BJ (cell line): Measurements from ENCODE around the gene DNAAF8. TPM values are rescaled to one million over a fixed set of nuclear protein-coding genes. Genes with fewer than 3 reads are reported as not detected.

Experiments
- CTCF ChIA-PET: fragments of 350-600 bp; formaldehyde crosslinking; extraction: SDS; loops from one replicate; lab custom pipeline; 2021; ENCODE audit warnings: antibody characterized with exemption, inconsistent platforms; lab: Yijun Ruan, JAX
- POLR2A ChIA-PET: fragments of 300-600 bp; sonication (Branson Sonifier 250); formaldehyde crosslinking; extraction: SDS; loops from one replicate; lab custom pipeline; 2021; ENCODE audit warnings: antibody characterized with exemption; lab: Charles Lee
- DNase-seq: peaks from one replicate; pipeline ENCODE4 v3.0.0-alpha.2; 2011; ENCODE audit warnings: low read depth
- H3K27me3 ChIP-seq: 2 replicates; pipeline ENCODE4 v1.6.0; 2011; ENCODE audit warnings: low read length; ENCODE audit not compliant: control insufficient read depth, insufficient read depth
- H3K36me3 ChIP-seq: 2 replicates; pipeline ENCODE4 v1.5.1; 2011; ENCODE audit warnings: low read length; ENCODE audit not compliant: control insufficient read depth, insufficient read depth
- H3K4me3 ChIP-seq: 2 replicates; pipeline ENCODE4 v1.5.1; 2011; ENCODE audit warnings: low read depth, mild to moderate bottlenecking, control low read depth, low read length
- polyA plus RNA-seq: library from polyadenylated mRNA; depleted of rRNA; stranded (reverse); fragments of >200 nt; gene quantifications from 2 replicates; pipeline ENCODE4 v1.2.3, GENCODE V29; 2011
- TF ChIP-seq, protein P1 (sequence below): IDR thresholded peaks from 2 replicates; pipeline ENCODE4 v1.5.1; 2011; ENCODE audit warnings: low read depth, mild to moderate bottlenecking, control low read depth, inconsistent platforms, low read length, moderate library complexity; ENCODE audit not compliant: insufficient read depth

Gene DNAAF8
- polyA plus RNA-seq, 1 experiment = 2.2 TPM

DNA sequence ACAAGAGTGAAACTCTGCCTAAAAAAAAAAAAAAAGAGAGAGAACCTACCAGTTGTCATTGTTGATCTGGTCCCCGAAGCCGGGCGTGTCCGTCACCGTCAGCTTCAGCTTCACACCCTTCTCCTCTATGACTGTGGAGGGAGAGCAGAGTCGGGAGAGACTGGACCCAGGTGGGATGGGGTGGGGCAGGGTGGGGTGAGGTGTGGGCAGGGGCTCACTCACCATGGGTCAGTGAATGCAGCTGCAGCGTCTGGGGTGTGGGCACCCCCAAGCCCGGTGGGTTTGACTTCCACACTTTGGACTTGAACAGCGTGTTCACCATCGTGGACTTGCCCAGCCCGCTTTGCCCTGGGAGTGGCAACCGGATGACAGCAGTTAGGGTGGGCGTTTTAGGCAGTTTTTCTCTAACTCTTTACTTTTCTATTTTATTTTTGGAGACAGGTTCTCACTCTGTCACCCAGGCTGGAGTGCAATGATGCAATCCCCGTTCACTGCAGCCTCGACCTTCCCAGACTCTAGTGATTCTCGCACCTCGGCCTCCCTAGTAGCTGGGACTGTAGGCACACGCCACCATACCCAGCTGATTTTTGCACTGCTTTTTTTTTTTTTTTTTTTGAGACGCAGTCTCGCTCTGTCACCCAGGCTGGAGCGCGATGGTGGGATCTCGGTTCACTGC lies 51.6 kb downstream of the DNAAF8 start:
- H3K27me3 ChIP-seq = no peaks in the 10 kb centered on the region
- TF ChIP-seq, protein P1, sequence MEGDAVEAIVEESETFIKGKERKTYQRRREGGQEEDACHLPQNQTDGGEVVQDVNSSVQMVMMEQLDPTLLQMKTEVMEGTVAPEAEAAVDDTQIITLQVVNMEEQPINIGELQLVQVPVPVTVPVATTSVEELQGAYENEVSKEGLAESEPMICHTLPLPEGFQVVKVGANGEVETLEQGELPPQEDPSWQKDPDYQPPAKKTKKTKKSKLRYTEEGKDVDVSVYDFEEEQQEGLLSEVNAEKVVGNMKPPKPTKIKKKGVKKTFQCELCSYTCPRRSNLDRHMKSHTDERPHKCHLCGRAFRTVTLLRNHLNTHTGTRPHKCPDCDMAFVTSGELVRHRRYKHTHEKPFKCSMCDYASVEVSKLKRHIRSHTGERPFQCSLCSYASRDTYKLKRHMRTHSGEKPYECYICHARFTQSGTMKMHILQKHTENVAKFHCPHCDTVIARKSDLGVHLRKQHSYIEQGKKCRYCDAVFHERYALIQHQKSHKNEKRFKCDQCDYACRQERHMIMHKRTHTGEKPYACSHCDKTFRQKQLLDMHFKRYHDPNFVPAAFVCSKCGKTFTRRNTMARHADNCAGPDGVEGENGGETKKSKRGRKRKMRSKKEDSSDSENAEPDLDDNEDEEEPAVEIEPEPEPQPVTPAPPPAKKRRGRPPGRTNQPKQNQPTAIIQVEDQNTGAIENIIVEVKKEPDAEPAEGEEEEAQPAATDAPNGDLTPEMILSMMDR = no peak
- ChIA-PET POLR2A (no interaction called here), CTCF (interaction anchor here (0.6 kb wide), 1 partner anchor 14 kb away, joined by 4 read pairs; no protein-coding TSS in a partner anchor)
- DNase-seq = no peak
- no peaks in the 10 kb centered on the region for H3K36me3 ChIP-seq
- no peak overlapping the region for H3K4me3 ChIP-seq

DNA sequence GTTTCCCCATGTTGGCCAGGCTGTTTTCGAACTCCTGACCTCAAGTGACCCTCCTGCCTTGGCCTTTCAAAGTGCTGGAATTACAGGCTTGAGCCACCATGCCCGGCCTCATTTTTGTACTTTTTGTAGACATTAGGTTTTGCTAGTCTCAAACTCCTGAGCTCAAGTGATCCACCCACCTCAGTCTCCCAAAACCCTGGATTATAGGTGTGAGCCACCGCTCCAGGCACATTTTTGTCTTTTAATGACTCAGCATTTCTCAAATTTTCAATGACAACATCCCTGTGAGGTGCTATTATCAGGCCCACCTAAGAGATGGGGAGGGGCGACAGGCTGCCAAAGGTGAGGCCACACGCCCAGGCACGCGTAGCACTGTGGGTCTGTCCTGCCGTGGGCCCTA lies 52.7 kb downstream of the DNAAF8 start:
- no peaks in the 10 kb centered on the region for H3K36me3 ChIP-seq
- ChIA-PET POLR2A (no interaction called here), CTCF (no interaction called here)
- TF ChIP-seq, protein P1 = no peak
- H3K4me3 ChIP-seq = no peak overlapping the region
- no peak for DNase-seq
- no peaks in the 10 kb centered on the region for H3K27me3 ChIP-seq

DNA sequence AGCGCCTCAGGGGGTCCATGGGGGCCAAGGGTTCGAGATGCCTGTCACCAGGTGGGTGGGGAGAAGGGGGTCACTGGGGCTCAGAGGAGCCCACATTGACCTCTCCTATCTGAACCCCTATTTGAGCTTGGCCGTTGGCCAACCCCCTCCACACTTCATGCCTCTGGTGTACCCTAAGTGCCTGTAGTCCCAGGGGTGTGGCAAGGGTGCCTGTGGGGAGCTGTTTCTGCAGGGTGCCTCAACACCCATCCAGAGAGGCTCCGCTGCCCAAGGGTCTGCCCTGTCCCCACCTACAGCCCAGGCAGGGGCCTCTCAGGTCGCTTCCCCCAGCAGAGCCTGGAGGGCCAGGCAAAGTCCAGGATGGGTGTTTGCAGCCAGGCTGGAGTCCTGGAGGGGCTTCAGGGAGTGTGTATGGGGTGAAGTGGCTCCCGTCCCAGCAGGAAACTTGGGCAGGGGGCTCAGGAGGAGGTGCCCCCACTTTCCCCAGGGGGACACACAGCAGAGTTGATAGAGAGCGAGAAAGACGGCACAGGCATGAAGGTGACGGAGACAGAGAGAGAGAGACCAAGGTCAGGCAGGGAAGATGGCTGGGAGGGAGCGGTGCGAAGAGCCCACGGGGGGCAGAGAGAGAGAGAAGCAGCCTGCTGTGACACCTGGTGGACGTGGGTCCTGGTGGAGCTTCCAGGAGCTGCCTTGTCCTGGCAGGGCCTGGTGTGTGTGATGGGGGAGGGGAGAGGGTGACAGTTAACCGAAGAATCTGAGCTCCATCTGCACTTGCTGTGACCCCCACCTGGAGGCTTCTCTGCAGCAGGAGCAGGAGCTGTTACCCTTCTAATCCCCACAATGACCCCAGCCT lies 53.5 kb downstream of the DNAAF8 start, which contains the start of gene SEPTIN12:
Gene SEPTIN12 (minus strand): TSS at position 719 of the 856 bp plus-strand sequence. CDS start 700 bp downstream, at position 19.
- DNase-seq = no peak
- POLR2A ChIA-PET = no interaction called here
- CTCF ChIA-PET = no interaction called here

DNA sequence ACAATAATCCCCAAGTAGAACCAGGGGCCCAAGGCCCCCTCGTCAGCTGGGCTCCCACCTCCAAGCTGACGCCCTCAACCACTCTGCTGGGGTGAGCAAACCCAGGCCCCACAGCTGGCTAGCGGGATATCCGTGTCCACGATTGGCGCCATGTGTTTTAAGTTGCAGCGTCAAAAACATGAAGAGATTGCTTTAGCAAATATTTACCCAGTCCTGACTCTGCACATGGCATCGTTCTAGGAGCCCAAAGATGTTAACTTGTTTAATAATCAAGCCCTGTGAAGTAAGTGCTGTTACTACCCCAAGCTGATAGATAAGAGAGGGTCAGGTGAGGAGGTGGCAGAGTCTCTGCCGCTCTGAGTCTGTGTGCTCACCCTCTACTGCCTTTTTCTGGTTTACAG lies 54.2 kb downstream of the DNAAF8 start:
- ChIA-PET CTCF (no interaction called here), POLR2A (no interaction called here)
- Histone ChIP-seq H3K36me3 (no peaks in the 10 kb centered on the region), H3K4me3 (no peak overlapping the region), H3K27me3 (no peaks in the 10 kb centered on the region)
- TF ChIP-seq, protein P1 = no peak
- DNase-seq = no peak

More for the DNA sequence above, 53.5 kb downstream of the DNAAF8 start, which contains the start of gene SEPTIN12:
- Histone ChIP-seq H3K36me3 (no peaks in the 10 kb centered on the region), H3K27me3 (no peaks in the 10 kb centered on the region), H3K4me3 (no peak within 1 kb of the TSS)
- TF ChIP-seq, protein P1 = no peak

DNA sequence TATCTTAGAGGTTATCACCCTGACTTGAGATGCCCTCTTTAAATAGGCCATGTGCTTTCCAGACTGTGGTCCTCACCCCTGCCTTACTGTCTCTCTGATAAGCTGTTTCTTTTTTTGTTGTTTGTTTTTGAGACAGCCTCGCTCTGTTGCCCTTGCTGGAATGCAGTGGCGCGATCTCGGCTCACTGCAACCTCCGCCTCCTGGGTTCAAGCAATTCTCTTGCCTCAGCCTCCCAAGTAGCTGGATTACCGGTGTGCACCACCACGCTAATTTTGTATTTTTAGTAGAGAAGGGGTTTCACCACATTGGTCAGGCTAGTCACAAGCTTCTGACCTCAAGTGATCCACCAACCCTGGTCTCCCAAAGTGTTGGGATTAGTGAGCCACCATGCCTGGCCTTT lies 54.6 kb downstream of the DNAAF8 start:
- Histone ChIP-seq H3K27me3 (no peaks in the 10 kb centered on the region), H3K36me3 (no peaks in the 10 kb centered on the region), H3K4me3 (no peak overlapping the region)
- TF ChIP-seq, protein P1 = no peak
- ChIA-PET CTCF (no interaction called here), POLR2A (no interaction called here)
- DNase-seq = no peak
